Globus pallidus (tissue), 1 donor: ENCODE data around the gene DKC1.
A peak's percentile ranks its signal among the peaks of the same experiment; 100 is the strongest.

ENCODE experiments used
- DNase-seq: peaks from one replicate; pipeline ENCODE4 v3.0.0-alpha.2; 2015; ENCODE audit warnings: low spot score

Gene DKC1

GRCh38 chrX:154737136-154737535, 25.5 kb upstream of the DKC1 start:
- DNase-seq = no peak

- no peak for DNase-seq
These were observed 24.5 kb upstream of the DKC1 start for GRCh38 chrX:154738011-154738738.

- no peak for DNase-seq
These were observed 22.7 kb upstream of the DKC1 start for GRCh38 chrX:154739952-154740465.

GRCh38 chrX:154742613-154743012, 20.1 kb upstream of the DKC1 start:
- no peak for DNase-seq

GRCh38 chrX:154748712-154749339, 13.8 kb upstream of the DKC1 start:
- DNase-seq = peak; percentile 68

- DNase-seq = no peak
These were observed 12.8 kb upstream of the DKC1 start for GRCh38 chrX:154749856-154750255.

GRCh38 chrX:154750301-154751202, 12.1 kb upstream of the DKC1 start, which contains the start of gene GAB3:
GAB3 (minus strand) TSS chrX:154751077; CDS start chrX:154751025, 52 bp downstream.
- no peak for DNase-seq

GRCh38 chrX:154751203-154751668, 11.4 kb upstream of the DKC1 start:
- DNase-seq = no peak

- DNase-seq = no peak
These were observed 10.9 kb upstream of the DKC1 start for GRCh38 chrX:154751669-154752271.

GRCh38 chrX:154758696-154759095, 4.0 kb upstream of the DKC1 start:
- DNase-seq = no peak

GRCh38 chrX:154761977-154762536, 607 bp upstream of the DKC1 start:
- DNase-seq = no peak

- DNase-seq = no peak
These were observed 12.0 kb downstream of the DKC1 start for GRCh38 chrX:154774622-154775021.

- no peak for DNase-seq
These were observed 13.0 kb downstream of the DKC1 start for GRCh38 chrX:154775419-154776349.

GRCh38 chrX:154776753-154777152, 14.1 kb downstream of the DKC1 start:
- no peak for DNase-seq

- no peak for DNase-seq
These were observed 16.6 kb downstream of the DKC1 start for GRCh38 chrX:154779261-154779660.

GRCh38 chrX:154780968-154781367, 18.3 kb downstream of the DKC1 start:
- DNase-seq = no peak

GRCh38 chrX:154784149-154784995, 21.7 kb downstream of the DKC1 start:
- DNase-seq = no peak

- no peak for DNase-seq
These were observed 23.1 kb downstream of the DKC1 start for GRCh38 chrX:154785716-154786115.

GRCh38 chrX:154791467-154791866, 28.8 kb downstream of the DKC1 start:
- no peak for DNase-seq
